Measurements from ENCODE around the gene ZNF740.

The ZNF740 gene

DNA sequence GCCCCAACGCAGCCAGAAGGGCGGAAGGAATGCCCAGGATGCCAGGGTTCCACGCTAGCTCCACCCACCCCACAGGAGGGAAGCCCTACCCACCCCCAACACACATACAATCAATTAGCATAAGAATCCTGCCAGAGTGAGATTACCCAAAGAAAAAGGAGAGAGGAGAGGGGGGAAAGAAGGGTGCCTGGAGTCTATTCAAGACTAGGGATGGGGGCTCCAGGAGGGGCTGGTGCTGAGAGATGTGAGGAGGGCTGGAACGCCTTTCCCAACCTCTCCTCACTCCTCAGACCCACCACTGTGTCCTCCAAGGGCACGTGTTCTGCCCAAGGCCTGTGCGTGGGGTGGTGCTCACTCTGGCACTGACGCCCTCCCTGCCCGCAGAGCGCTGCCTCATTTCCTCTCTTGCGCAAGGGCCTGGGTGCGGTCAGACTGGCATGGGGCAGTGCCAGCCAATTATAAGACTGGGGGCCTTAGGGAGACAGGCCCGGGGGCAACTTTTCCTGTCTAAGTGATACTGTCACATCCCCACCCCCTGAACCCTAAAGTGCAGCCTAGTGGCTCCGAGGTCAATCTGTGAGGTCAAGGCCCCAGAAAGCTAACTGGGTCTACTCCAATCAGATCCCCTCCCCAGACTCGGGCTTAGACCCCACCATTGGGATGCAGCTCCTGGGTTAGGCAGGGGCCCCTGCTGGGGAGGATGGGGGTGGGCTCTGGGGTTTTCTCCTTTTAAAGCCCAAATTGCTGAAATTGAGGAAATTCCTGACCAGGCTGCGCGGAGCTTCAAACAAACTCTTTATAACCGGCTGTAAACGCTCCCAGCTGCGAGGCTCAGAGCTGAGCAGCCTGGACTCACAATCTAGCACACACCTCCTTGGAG, 36.8 kb downstream of the ZNF740 start:
- no peak for DNase-seq

DNA sequence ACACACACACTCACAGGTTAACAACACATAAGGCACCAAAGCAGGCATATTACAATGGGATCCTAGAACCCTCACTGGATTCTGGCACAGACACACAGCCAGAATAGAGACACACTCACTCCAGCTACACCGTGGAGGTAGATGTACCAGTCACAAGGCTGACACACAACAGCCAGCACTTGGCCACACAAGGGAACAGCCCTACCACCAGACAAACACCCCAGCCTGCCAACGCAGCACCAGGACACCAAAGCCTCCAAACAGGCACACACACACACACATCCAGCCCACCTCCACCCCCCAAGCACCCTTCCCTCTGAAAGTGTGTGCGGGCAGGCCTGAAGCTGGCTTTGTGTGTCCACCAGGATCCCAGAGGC, 37.4 kb downstream of the ZNF740 start:
- DNase-seq, result no peak

DNA sequence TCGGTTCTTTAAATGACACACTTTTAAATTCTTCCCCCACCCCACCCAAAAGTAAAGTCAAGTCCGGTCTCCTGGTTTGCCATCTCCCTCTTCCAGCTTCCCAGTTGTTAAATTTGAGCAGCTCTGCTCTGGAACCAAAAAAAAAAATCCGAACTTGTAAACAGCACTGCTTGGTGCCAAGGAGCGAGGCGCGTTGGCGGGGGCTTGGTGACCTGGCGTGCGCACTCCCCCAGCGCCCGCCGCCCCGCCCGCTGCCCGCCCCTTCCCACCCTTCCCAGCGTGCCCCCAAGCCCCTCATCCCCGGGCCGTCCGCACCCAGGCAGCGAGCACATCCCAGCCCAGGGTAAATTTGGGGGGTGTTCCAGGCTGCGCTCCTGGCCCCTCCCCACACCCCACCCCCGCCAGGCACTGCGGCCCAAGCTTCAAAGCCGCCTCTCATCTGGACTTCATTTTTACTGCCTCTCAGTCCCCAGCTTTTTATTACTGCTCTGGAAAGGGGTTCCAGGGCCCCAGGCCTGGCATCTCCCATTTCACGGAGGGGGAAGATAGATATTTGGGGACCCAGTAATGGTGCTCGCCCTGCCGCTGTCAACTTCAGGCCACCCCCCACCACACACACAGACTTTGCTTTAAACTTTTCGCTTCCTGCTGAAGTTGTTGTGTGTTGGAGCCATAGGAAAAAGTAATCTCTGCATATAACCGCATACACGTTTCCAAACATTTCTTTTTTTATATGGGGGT, 38.2 kb downstream of the ZNF740 start:
- DNase-seq, result no peak

DNA sequence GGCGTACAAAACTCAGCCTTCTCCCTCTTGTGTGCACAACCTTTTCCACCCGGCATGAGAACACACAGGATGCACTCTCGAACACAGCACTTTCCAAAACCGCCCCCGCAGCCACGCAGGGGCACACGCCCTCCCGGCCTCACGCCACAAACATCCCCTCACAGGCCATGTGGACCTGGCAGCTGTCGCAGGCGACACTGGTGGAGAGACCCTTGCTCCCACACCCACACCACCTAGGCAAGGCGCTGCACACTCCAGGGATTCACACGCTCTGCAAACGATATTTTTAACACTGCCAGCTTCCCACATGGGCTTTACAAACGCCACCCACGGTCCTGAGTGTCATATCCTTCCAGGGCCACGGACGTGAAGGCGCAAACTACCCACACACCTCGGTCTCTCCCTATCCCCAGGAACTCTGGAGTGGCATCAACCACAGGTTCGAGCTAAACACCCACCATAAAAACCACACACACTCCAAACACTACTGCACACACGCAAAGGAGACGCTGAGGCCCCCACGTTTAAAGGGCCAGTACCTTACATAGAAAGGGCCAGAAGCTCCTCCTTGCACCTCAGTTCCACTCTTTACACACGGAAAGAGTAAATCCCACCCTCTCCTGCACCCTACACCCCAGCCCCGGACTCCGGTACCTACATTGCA, 38.9 kb downstream of the ZNF740 start:
- no peak for DNase-seq

DNA sequence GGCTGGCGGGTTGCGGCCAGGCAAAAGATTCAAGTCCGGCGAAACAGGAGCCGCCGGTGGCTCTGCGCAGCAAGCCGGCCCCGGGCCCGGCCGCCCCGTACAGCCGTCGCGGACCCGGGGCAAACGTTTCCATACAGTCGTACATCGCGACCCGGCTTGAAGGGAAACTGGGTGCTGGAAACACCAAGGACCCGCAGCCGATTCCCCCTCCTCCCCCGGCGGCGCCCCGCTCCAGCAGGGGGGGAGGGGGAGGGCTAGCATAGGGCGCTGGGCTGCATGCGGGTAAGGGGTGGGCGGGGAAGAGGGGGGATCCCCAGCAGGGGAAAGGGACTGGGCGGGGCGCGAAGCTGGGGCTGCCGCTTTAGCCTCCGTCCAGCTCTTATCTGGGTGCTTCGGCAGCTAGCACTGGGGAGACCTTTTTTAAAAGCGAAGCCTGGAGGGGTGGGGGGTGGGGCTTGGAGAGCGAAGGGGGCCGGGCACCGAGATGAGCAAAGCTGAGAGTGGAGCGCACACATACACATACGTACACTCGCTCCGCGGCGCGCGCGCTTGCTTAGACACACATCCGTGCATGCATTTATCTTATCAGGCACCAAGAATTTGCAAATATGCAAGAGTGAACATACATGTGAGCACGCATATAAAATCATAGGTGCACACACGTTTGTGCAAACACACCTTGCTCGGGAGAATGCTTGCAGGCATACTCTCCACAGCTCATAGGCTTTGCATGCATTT, 39.6 kb downstream of the ZNF740 start:
- DNase-seq, result no peak

DNA sequence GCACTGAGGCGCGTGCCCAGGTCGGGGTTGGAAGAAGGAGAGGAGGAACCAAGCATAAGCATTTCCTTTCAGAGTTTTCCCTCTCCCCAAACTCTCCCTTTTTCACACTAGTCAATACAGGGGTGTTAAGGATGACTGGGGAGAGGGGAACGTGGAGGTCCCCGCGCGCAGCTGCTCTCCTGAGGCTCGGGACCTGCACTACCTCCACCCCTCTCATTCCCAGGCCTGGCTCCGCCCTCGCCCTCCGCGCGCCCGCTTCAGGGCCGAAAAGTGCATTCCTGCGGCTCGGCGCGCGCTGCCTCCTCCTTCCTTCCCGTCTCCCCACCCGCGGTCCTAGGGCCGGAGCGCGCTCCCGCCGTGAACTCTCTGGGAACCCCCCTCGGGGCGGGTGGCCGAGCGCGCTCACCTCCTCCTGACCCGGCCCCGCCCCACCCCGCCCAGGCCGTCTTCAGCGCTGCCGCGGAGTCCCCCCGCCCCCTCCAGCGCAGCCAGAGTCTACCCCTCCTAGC, 40.2 kb downstream of the ZNF740 start:
- DNase-seq, result peak; percentile 73

DNA sequence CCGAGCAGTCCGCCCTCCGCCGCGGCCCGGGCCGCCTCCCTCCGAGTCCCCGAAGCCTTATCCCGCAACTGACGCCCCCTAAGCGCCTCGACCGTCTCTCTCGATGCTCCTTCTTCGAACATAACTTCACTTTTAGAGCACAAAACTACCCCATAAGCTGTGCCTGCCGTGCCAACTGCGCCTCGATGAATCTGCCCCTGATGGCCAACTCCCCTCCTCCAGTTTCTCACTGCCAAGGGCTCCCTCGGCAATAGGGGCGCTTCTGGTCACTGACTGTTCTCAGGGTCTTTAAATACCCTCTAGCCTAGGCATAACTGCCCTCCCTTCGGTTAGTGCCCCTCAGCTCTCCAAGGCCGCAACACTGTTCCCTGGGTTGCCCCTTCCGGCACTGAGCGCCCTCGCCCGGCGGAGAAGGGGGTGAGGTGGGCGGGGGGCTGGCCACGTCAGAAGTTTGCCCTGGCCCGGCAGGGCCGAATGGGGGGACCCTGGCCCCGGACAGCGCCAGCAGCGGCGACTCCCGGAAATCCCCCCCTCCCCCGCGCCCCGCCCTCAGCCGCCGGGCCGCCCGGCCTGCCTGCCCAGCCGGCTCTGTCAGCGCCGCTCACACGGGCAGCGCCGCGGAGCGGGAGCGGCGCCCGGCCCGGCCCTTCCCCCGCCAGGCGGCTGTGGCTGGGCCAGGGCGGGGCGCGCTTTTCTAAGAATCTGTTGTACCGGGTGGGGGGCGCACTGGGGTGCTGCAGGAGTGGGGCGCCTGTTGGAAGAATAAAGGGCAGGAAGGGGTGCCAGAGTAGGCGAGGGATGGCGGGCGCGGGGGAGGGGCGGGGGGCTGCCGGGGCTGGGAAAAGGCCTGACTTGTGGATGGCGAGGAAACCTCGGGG, 40.9 kb downstream of the ZNF740 start:
- no peak for DNase-seq

DNA sequence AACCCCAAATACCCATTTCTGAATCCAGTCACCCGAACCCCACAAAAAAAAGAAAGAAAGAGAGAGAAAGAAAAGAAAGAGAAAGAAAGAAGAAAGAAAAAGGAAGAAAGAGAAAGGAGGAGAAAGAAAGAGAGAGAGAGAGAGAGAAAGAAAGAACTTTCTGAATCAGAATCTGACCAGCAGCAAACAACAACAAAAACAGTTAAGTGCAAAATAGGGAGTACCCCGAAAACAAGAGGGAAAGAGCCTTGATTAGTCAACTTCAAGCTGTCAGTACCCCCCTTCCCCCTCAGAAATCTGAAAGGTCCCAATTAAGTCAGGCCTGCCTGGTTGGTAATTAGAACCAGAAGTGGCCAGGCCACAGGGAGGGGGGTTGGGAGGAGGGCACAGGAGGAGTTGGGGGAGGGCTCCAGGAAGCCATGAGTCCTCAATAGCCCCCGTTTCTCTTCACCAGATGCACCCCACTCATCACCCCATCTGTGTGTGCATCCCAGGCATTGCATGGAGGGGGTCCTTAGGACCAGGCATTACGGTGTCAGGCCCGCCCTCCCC, 41.7 kb downstream of the ZNF740 start:
- DNase-seq, result no peak

DNA sequence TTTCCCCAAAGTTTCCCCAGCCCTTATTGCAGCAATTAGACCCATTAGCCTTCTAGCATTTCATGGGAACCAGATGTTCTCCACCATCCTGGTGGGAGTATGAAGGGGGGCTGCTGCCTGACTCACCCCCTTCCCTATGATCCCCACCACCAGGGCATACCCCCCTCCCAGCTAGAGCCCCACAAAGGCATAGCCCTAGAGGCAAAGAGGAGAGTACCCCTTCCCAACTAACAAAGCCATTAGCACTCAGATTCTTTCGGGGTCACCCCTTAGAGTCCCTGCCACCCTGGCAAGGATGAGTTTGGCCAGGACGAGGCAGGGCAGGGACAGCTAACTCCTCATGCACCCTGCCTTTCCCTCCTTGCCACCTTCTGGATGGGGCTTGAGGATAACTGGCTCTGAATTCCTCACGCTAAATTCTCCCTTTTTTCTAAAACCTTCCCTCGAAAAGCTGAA, 42.3 kb downstream of the ZNF740 start:
- no peak for DNase-seq

DNA sequence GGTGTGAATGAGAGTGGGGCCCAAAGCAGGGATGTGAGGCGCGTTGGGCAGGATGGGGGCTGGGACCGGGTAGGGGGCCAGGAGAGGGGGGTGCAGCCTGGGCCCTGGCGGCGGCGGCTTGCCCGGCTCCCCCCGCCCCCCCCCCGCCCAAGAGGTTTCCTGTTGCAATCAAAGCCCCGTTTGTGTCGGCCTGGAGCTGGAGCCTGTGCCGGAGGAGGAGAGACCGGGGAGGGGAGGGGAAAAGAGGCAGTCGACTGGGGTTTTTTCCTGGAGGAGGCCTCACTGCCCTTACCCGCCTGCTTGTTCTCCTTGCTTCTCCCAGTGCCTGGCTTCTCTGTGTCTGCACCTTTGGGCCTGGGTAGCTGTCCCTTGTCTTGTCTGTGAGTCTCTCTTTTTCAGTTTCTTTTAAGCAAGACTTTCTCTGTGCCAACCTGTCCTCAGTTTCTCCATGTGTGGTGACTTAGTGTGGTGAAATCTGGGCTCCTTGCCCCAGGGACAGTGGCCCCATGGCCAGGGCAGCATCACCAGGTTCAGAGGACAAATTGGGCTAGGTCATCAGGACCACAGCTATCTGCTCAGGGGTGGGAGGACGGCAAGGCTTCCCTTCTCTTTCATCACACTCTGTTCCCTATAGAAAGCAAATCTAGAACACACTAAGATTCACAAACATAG, 43.0 kb downstream of the ZNF740 start:
- DNase-seq, result no peak

DNA sequence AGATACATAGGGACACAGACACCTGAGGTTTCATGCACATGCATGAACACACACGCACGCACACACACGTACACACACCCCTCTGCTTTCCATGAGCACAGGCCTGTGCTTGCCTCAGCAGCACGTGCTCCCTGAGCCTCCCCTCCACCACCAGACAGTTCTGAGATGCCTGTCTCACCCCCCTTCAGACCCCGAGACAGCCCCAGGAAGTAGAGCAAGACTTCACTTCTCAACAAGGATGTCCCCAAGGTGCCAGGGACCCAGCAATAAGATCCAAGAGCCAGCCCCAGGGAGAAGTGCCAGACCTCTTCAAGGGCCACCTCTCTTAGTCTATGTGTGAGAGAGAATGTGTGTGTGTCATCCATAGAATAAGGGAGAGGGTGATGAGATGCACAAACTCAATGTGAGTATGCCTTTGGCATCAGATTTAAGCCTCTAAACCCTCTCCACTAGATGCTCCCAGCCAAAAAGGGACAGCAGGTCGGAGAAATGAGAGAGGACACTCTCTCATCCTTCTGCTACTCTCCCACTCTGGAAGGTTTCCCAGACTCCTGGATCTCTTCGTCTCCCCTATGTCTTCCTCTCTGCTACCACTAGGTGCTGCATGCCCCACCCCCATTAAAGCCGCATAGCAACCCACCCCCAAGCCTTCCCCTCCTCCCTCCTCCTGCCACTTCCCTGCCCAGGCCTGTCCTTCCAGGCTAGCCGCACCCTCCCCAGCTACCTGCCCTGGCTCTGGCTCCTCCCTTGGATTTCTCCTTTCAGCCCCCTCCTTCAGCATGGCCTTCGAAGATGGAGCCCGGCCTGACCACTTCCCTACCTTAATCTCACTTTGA, 43.8 kb downstream of the ZNF740 start:
- DNase-seq, result no peak

DNA sequence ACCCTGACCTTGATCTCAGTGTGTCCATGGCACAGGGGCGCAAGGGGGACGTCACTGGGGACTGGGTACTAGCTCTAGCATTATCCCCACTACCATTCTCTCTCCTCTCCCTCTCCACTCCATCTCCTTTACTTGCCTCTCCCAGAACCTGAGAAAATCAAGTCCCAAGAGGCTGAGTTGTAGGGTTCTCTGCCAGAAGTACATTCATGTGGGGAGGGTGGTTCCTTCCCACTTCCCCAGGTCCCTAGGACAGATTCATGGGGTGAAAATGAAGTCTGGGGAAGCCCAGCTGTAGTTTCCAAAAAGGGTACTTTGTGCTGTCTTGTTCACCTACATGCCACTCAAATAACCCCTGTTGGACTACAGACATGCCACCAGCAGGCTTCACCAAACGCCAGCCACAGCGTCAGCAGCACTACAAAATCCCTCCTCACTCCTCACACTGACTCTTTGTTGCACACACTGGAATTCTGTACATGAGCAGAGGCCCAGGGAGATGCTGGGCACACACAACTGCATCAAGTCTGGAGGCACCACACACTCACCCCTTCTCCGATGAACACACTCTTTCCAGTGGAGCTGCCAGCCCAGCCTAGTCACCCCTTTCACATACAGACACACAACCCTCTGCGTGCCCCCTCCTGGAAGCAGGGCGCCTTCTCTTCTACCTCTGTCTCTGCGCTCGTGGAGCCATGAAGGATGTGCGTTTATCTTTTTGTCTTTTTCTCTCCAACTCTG, 44.5 kb downstream of the ZNF740 start:
- DNase-seq, result no peak

DNA sequence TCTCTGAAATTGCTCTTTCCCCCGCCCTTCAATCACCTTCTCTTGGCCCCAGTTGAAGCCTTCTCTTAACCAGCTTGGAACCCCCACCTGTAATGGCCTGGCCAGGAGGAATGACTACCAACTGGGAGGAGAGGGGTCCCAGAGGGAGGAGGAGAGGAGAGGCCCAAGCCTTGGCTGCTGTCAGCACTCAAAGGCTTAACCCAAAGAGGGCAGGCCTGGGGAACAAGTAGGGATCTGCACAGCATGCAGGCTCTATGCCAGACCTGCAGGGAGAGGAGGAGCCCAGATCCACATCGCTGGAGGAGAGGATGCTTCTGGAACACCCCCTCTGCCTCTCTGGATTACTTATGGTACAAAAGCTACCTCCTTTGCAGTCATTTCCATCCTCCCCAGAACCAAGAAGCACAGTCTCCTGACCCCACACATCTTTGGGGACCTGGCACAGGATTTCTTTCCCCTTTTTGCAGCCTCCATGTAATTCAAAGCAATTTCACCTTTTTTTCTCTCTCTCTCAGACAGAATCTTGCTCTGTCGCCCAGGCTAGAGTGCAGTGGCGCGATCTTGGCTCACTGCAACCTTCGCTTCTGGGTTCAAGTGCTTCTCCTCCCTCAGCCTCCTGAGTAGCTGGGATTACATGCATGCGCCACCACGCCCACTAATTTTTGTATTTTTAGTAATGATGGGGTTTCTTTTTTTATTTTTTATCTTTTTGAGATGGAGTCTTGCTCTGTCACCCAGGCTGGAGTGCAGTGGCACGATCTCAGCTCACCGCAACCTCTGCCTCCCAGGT, 45.3 kb downstream of the ZNF740 start:
- no peak for DNase-seq

DNA sequence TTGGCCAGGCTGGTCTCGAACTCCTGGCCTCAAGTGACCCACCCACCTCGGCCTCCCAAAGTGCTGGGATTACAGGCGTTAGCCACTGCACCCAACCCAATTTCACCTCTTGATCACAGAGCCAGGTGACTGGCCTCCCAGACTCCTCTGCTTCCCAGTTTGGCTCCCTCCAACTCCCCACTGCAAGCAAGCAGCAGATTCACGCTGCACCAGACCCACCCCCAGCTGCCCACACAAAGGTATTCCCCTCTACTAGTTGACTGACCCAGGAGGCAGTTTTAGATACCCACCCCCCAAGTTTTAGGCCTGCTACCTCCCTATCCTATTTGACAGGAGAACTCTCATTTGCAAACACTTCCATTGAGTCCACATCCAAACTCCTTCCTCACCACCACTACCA, 46.3 kb downstream of the ZNF740 start:
- no peak for DNase-seq

DNA sequence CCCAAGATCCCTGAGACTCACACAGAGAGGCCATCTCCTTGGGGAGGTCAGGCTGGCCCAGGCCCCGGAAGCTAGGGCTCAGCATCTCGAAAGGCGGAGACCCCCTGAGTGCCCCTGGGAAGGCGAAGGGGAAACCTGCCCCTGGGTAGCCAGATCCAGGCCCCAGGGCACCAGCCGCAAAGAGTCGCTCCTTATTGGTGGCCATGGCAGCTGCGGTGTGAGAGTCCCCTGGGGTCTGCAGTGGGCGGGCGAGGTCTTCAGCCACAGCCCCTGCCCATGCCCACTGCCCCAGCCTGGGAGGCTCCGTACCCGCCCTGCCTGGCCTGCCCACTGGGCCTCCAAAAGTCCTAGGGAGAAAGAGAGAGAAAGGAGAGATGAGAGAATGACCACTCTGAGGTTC, 46.8 kb downstream of the ZNF740 start:
- DNase-seq, result no peak

DNA sequence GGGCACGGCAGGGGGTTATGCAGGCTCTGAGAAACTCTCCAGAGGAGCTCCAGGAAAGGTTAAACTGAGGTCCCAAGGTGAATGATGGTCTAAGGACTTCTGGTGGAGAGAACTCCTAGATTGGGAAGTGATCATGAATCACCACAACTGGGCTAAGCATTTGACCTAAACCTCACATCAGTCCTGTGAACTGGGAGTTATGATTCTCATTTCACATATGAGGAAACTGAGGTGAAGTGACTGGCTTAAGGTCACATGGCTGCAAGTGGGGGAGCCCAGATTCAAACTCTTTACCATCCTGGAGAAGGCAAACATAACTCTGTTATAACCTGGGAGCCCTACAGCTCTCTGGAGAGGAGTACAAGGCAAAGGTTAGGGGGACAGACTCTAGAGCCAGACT, 47.3 kb downstream of the ZNF740 start:
- DNase-seq, result no peak

DNA sequence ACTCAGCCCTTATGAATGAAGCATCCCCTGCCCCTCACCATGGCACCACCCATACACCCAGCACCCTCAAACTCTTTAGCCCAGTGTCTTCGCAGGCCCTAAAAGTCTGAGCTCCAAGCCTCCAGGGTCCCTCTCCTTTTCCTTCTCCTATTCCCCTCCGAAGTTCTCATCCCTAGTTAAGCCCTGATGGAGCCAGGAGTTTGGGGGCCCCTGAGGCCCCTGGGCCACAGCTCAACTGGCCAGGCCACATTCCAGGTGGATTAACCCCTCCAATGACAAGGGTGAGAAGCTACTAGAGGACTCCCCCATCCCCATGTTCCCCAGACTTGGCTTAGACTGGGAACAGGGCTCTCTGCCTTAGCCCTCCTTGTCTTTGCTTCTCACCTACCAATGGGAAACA, 48.9 kb downstream of the ZNF740 start:
- DNase-seq, result no peak

DNA sequence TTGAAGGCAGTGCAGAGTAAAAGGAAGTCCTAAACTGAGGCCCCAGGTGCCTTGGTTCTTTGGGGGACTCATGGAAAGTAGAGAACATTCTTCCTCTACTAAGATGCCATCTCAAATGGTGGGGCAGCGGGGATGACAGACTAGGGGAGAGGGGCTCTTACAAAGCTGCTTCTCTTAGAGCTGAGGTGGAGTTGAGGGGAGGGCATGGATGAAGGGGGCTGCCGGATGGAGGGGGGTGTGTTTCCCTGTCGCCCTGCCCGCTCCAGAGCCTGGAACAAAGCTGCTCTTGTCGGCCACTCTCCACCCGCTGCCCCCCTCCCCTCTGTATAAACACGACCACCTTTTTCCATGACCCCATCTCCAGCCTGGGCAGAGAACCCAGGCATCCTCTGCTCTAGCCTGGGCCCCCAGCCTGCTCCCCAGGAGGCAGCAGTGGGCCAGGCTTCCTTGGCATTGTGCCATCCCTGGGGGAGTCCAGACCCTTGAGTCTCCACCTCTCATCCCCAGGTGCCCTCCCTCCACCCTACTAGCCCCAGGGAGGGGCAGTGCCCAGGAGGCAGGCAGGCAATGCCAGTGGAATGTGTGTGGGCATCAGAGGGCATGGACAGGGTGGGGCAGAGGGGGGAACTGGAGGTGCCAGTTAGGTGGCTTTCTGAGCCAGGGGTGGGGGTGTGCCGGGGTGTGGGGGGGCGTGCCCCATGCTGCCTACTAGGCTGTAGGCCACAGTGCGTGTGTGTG, 49.8 kb downstream of the ZNF740 start:
- DNase-seq, result no peak
